ENCODE data around the gene AEBP1.

AEBP1 gene

DNA sequence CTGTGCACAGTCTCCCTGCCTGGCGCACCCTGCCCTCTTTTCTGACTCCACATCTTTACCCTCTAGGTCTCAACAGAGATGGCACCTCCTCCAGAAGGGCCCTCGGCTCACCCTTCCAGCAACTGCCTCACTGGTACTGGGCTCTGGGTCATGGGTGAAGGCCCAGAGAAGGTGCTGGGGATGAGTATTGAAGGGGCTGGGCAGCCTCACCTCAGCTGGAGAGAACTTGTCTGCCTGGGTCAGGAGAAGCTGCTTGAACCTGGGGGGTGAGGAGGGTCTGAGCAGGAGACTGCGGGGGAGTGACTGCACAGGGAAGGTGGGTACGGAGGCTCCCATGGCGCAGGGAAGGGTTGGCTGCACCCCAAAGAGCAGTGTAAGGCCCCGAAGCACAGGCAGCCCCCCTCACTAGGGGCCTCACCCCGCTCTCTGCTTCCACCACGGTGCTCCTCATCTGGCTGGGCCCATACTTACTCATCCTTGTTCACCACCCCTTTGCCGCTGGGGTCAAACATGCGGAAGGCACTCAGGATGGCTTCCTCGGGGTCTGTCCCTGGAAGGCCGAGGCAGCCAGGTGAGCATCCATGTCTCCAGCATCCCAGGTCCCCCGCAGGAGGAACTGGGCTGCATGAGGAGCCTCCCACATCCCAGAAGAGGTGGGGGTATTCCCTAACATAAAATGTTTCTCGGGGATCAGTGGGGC is 35.3 kb downstream of the AEBP1 start:
- DNase-seq (ENCODE audit: low read depth in 1 of 2, low spot score in 1 of 2): no peak
- in situ Hi-C loops (cut with HindIII; ENCODE audit: low pct_unique_long_range_greater_than_20kb, low sequenced_read_pairs): no loop called here
- no peak for TF ChIP-seq JUND (IDR thresholded peaks at IDR 0.05; ENCODE audit: low read depth)

DNA sequence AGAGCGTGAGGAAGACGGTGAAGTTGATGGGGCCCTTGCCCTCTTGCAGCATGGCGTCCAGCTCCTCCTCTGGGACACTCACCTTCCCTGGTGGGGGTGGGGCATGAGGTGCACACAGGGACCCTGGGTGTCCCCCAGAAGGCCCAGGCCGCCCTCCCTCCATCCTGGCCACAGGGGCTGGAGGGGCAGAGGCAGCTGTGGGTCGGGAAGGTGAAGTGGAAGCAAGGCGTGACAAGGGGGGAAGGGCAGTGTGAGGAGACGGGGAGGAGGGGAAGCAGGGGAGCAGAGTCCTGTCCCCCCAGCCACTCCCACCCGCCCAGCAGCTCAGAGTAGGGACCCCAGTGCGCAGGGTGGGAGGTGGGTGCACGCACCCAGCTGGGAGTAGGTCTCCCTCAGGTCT is 36.2 kb downstream of the AEBP1 start:
- DNase-seq (ENCODE audit: low read depth in 1 of 2, low spot score in 1 of 2): no peak
- in situ Hi-C loops (cut with HindIII; ENCODE audit: low pct_unique_long_range_greater_than_20kb, low sequenced_read_pairs): no loop called here
- no peak for TF ChIP-seq JUND (IDR thresholded peaks at IDR 0.05; ENCODE audit: low read depth)

DNA sequence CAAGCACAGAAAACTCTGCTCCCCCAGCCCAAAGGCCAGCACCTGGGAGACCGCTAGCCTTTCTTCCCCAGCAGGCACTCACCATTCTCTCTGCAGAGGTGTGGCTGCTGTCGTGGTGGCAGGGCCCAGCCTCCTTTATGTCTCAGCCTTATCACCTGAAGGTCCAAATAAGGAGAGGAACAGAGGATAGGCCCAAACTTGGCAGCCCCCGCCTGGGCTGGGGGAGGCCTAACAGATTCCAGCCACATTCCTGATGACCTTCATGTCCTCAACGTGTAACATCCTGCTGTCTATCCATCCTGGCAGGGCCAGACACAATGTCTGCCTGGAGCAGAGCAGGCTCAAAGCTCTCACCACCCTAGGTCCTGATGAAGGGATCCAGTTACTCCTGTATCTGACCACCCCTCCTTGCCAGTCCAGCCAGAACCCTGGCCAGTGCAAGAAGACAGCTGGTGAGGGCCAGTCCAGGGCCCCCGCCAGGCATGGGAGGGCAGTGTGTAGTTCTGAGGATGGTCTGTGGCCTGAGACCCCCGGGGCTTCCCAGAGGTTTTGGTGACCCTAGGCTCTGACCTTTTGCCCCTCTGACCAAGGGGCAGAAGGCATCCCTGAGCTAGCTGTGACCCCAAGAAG is 37.2 kb downstream of the AEBP1 start, which contains the start of gene MYL7:
Gene MYL7 (minus strand): TSS at position 112 of the 630 bp plus-strand sequence. CDS start 27 bp downstream, at position 85.
- no peak for TF ChIP-seq JUND (IDR thresholded peaks at IDR 0.05; ENCODE audit: low read depth)
- no peak for DNase-seq (ENCODE audit: low read depth in 1 of 2, low spot score in 1 of 2)
- in situ Hi-C loops (cut with HindIII; ENCODE audit: low pct_unique_long_range_greater_than_20kb, low sequenced_read_pairs): no loop called here

DNA sequence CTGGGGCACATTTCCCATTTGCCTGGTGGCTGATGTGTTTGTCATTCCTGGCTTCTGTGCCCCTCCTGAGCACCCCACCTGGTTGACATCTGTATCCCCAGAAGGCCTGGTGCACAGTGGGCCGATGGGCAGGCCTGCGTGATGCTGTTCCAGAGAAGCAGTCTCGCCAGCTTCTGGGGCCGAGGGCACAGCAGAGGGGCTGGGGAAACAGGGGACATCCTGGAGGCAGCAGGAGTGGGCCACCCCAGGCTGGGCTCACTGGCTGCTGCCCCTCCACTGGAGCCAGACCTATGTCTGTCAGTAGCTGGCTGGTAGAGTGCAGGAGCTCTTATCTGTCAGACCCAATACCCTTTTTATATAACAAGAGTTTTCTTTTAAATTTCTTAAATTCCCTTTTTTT is 37.9 kb downstream of the AEBP1 start:
- DNase-seq (ENCODE audit: low read depth in 1 of 2, low spot score in 1 of 2): no peak
- in situ Hi-C loops (cut with HindIII; ENCODE audit: low pct_unique_long_range_greater_than_20kb, low sequenced_read_pairs): no loop called here
- no peak for TF ChIP-seq JUND (IDR thresholded peaks at IDR 0.05; ENCODE audit: low read depth)

DNA sequence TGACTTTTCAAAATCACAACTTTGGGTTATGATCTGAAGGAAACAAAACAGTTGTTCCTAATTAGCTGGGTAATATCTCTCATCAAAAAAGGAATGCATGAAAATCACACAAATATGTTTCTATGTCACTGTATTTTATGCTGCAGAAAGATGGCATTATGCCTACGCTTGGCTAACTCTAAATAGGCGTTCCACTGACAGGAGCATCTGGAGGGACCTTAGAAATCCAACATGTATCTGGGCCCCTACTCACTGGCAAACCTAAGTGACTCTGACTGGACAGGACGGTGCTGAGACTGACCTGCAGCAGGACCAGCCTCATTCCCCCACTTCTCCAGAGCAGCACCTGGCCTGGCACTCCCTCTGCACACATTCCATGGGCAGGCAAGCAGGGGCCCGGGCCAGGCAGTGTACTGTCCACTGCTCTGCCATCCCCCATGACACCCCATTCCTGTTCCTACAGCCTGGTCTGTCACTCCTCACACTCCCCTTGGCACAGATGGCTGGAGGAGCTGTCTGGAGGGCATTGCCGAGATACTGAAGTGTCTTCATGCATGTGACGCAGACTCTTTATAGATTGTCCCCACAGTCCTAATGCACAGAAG is 39.6 kb downstream of the AEBP1 start:
- in situ Hi-C loops (cut with HindIII; ENCODE audit: low pct_unique_long_range_greater_than_20kb, low sequenced_read_pairs): no loop called here
- no peak for TF ChIP-seq JUND (IDR thresholded peaks at IDR 0.05; ENCODE audit: low read depth)
- DNase-seq (ENCODE audit: low read depth in 1 of 2, low spot score in 1 of 2): no peak

DNA sequence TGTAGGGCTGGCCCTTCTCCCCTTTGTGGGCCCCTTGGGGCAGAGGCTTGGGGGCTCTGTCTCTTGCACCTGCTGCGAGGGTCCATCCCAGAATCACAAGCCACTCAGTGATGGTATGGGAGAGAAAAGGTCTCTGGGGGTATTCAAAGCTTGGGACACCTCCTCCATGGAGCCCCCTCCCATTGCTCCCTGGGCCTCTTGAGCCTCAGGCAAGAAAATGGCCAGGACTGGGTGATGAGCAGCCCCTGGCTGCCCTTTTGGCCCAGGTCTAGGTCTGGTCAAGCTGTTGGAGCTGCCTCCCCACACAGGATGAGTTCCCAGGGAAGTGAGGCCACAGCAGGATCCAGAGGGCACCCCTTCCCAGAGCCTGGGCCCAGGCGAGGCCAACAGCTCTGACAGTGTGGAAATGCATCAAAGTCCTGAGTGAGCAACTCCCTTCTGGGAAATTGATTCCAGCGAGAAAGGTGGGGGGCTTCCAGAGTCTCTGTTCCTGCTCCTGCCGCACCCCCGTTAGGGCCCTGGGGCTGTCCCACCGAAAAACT is 40.4 kb downstream of the AEBP1 start:
- no peak for TF ChIP-seq JUND (IDR thresholded peaks at IDR 0.05; ENCODE audit: low read depth)
- in situ Hi-C loops (cut with HindIII; ENCODE audit: low pct_unique_long_range_greater_than_20kb, low sequenced_read_pairs): no loop called here
- DNase-seq (ENCODE audit: low read depth in 1 of 2, low spot score in 1 of 2): no peak

DNA sequence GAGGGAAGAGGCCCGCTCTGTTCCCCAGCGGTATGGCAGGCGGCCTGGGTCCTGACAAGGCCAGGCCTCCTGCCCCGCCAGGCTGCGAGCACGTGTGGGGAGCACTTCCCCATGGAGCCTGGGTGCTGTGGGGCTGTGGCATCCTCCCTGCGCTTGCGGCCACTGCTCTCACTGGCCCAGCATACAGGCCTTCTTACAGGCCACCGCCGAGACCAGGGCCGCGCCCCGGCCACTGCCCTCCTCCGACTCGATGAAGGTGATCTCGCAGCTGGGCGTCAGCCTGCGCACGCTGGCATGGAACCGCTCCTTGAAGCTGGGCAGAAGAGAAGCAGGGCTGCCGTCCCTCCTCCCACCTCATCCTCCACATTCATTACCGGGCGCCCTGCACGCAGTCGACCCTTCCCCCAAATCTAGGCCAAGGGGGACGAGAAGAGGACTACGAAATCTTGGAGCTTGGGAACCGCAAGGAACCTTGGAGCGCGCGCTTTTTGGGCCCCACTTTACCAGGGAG is 40.9 kb downstream of the AEBP1 start:
- no peak for TF ChIP-seq JUND (IDR thresholded peaks at IDR 0.05; ENCODE audit: low read depth)
- in situ Hi-C loops (cut with HindIII; ENCODE audit: low pct_unique_long_range_greater_than_20kb, low sequenced_read_pairs): no loop called here
- DNase-seq (ENCODE audit: low read depth in 1 of 2, low spot score in 1 of 2): no peak

DNA sequence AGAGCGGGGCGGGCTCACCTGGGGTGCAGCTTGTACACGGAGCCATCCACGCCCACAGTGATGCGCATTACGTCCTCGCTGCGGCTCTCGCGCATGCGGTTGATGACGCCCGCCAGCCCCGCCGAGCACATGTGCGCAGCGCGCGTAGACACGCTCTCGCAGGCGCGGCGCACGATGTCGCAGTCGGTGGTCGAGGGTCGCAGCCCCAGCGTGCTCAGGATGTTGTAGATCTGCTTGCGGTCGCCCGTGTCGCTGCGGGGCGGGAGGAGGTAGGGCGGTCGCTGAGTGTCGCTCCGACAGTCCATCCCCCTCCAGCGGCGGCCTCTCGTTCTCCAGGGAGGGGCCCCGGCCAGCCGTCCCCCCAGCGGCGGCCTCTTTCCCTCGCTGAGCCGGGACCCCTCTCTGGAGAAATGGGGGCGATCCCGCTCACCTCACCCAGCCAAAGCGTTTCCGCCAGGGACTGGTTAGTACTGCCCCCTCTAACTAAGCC is 41.4 kb downstream of the AEBP1 start:
- in situ Hi-C loops (cut with HindIII; ENCODE audit: low pct_unique_long_range_greater_than_20kb, low sequenced_read_pairs): no loop called here
- no peak for DNase-seq (ENCODE audit: low read depth in 1 of 2, low spot score in 1 of 2)
- no peak for TF ChIP-seq JUND (IDR thresholded peaks at IDR 0.05; ENCODE audit: low read depth)

DNA sequence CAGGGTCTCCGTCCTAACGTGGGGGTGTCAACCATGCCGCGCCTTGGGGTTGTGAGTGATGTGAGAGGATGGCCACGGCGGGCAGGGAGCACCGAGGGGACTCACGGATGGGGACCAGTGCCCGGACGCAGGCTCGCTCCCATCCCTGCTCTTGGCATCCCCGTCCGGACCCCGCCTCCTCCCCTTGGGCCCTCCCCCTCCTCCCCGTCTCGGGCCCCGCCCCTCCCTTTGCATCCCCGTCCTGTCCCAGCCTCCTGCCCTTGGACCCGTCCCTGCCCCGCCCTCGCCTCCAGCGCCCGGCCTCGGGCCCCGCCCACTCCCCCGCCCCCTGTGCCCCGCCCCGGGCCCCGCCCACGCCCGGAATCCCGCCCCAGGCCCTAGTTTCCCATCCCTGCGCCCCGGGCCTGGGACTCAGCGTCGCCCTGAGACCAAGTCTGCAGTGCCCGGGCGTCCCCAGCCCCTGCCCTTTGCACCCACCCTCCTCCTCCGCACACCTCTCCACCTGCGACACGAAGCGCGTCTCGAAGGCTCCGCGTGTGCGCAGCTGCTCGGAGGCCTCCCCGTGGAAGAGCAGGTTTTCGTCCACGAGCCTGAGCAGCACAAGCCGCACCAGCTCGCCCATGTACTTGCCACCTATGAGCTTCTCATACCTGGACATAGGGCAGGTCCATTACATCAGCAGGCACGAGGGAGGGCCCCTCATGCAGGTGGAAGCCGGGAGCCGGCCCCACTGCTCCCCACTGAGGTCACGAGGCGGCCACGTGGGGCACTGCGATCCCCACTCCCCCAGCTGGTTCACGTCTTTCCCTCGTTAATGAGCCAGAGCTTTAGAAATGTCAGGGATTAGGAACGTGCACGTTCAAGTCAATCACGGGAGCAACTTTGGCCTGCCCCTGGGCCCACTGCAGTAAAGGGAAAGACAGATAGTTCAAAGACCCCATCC is 42.1 kb downstream of the AEBP1 start:
- no peak for TF ChIP-seq JUND (IDR thresholded peaks at IDR 0.05; ENCODE audit: low read depth)
- DNase-seq (ENCODE audit: low read depth in 1 of 2, low spot score in 1 of 2): peak in 1 of 2 experiments; percentile 71
- in situ Hi-C loops (cut with HindIII; ENCODE audit: low pct_unique_long_range_greater_than_20kb, low sequenced_read_pairs): no loop called here

DNA sequence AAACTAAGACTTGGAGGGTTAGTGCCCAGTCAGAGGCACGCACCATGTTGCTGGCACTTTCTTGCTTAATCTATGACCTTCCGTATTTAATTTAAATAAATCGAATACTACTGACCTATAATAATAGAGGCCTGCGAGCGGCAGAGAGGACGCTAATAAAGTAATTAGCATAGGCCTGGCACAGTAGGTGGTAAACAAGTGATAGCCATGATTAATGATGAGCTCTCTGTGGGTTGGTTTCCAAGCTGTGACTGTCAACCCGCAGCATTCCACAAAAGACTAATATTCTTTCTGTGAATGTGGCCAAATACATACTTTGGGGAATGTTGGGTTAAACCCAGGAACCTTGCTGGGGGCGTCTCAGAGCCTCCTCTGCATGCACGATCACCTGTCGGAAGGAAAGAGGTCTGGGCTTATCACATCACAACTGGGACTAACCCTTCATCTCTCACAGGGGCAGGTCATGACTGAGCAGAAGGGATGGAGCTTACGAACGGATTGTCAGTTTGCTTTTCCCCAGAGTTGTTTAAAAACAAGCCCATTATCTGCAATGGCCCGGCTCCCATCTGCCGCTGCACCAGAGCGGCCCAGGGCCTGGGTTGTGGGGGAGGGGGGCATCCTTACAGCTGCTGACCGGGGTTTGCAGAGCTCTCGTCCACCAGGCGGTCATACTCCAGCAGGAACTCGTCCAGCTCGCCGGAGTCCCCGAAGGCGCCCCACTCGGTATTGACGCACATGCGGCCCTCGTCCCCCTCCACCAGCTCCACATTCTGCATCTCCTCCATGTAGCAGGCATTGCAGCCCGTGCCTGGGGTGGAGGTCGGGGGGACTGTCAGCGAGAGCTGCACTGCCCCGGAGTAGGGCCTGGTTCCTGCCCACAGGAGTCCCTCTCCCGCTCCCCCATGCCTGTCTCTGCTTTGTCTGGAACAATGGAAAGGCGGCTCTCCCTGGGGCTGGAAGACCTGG is 43.2 kb downstream of the AEBP1 start:
- no peak for DNase-seq (ENCODE audit: low read depth in 1 of 2, low spot score in 1 of 2)
- in situ Hi-C loops (cut with HindIII; ENCODE audit: low pct_unique_long_range_greater_than_20kb, low sequenced_read_pairs): no loop called here
- TF ChIP-seq JUND (IDR thresholded peaks at IDR 0.05; ENCODE audit: low read depth): no peak

DNA sequence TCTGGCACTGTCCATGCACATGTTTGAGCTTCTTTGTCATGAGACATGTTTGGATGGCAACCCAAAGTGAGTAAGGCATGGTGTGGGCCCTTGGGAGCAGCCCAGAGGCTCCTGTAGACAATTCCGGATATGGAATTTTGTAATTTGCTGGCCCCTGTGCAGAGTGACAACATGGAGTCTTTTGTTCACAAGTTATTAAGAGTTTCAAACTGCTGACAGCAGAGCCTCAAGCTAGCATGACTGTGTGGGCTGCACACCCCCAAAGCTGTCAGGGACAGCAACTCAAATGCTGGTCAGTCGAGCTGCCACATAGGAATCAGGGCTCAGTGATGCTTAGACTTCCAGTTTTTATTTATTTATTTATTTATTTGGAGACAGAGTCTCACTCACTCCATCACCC is 44.0 kb downstream of the AEBP1 start:
- no peak for TF ChIP-seq JUND (IDR thresholded peaks at IDR 0.05; ENCODE audit: low read depth)
- in situ Hi-C loops (cut with HindIII; ENCODE audit: low pct_unique_long_range_greater_than_20kb, low sequenced_read_pairs): no loop called here

More for the DNA sequence above, 44.0 kb downstream of the AEBP1 start:
- no peak for DNase-seq (ENCODE audit: low read depth in 1 of 2, low spot score in 1 of 2)

Measured in T47D (cell line).